Loucy (cell line): Measurements from ENCODE around the gene PXN.

Source experiments
- CTCF ChIP-seq: fragments of 200-600 bp; sonication (generic); conservative IDR thresholded peaks from 2 replicates; pipeline ENCODE4 v1.5.1; 2014; ENCODE audit warnings: mild to moderate bottlenecking, antibody characterized with exemption, low read length
- EZH2phosphoT487 ChIP-seq: fragments of 200-600 bp; IDR thresholded peaks from 2 replicates; pipeline ENCODE4 v1.6.1; 2018; ENCODE audit warnings: antibody characterized with exemption, mild to moderate bottlenecking, moderate library complexity, borderline replicate concordance

DNA sequence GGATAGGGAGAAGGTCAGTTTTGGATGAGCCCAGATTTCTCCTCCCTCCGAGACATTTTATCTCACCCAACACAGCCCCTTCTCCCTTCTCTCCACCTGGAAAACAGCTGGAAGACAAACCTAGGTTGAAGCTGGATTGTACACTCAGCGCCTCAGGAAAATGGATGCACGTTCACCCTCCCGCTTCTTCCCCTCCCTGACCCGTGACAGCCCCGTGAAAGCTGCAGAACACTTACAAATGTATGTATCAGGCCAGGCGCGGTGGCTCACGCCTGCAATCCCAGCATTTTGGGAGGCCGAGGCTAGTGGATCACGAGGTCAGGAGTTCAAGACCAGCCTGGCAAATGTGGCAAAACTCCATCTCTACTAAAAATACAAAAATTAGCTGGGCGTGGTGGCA lies 22.0 kb upstream of the PXN start:
- TF ChIP-seq CTCF (no peak), EZH2phosphoT487 (no peak)
